IPS-15b (cell line): ENCODE measurements around the gene LRRIQ3.
A peak's percentile ranks its signal among the peaks of the same experiment; 100 is the strongest.

Experiments
- H3K27me3 ChIP-seq: one replicate; pipeline ENCODE4 v1.6.1; 2013; ENCODE audit warnings: low read length; ENCODE audit not compliant: control insufficient read depth, insufficient read depth
- H3K36me3 ChIP-seq: one replicate; pipeline ENCODE4 v1.6.1; 2013; ENCODE audit warnings: low read length; ENCODE audit not compliant: control insufficient read depth, insufficient read depth
- H3K4me1 ChIP-seq: one replicate; pipeline ENCODE4 v1.6.1; 2013; ENCODE audit warnings: mild to moderate bottlenecking, low read length; ENCODE audit not compliant: control insufficient read depth, insufficient read depth
- H3K4me3 ChIP-seq: one replicate; pipeline ENCODE4 v1.5.1; 2013; ENCODE audit warnings: low read depth, low read length
- H3K9ac ChIP-seq: one replicate; pipeline ENCODE4 v1.6.1; 2013; ENCODE audit warnings: low read depth, mild to moderate bottlenecking, low read length
- H3K9me3 ChIP-seq: one replicate; pipeline ENCODE4 v1.6.1; 2013; ENCODE audit warnings: mild to moderate bottlenecking, low read length; ENCODE audit not compliant: control insufficient read depth, insufficient read depth

Gene LRRIQ3, protein sequence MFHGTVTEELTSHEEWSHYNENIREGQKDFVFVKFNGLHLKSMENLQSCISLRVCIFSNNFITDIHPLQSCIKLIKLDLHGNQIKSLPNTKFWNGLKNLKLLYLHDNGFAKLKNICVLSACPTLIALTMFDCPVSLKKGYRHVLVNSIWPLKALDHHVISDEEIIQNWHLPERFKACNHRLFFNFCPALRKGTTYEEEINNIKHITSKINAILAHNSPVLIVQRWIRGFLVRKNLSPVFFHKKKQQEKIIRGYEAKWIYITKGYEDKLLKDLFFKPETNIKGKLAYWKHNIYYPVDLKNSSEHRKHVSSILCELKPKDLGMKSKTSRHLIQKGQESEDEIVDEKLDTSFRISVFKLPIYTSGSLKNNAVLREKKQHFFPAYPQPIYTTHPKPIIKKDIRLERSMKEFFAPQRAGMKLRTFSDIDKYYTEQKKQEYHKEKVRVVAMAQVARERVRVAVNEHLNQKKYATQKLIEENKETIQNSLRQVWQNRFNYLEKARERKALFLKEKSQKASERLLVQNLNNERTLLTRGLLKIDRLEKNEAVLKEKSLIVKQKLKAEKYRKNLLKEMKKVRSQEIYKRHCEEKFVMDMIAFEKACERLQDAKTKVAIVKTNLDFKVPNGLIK

DNA sequence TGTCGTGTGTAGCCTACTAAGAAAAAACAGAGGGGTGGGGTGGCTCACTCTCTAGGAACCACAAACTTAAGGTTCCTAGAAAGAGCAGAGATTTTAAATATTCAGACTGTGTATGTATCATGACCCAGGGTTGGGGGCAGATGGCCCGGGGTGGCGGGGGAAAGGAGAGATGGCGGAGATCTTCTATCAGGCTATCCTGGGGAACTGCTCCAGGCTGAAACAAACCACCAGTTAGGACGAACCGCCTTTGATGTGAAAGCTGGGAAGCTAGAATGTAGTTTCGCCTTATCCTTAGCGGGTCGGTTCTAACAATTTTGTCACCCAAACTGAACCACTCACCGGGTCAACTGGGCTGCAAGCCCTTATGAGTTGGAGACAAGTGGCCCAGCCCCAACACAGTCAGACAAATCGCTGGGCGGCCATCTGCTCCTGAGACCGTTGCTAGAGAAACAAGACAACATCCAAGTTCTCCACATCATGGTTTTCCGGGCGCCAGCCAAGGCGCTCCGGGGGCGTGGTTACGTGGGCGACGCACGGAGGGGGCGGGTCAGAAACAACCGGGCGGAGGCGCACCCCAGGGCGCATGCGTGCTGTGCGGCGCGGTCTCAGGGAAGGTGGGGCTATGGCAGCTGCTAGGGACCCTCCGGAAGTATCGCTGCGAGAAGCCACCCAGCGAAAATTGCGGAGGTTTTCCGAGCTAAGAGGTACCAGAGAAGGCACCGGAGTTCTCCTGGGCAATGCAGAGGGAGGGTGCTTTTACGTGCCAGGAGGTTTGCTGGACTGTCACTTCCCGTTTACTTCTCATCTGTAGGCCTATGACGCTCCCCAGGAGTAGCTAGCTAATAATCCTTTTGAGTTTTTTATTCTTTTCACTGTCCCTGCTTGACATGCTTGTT, at the start of gene LRRIQ3, which contains the start of gene FPGT:
TSS of gene LRRIQ3 (minus strand) at position 520 of the 896 bp plus-strand sequence. CDS start 14,492 bp downstream, outside the sequence.
TSS of gene FPGT (plus strand) at position 586 of the 896 bp plus-strand sequence. CDS start at position 623, 37 bp downstream.
- Histone ChIP-seq H3K27me3 (no peaks in the 10 kb centered on the region), H3K9ac (peak within 1 kb of the TSS; percentile 65)

DNA sequence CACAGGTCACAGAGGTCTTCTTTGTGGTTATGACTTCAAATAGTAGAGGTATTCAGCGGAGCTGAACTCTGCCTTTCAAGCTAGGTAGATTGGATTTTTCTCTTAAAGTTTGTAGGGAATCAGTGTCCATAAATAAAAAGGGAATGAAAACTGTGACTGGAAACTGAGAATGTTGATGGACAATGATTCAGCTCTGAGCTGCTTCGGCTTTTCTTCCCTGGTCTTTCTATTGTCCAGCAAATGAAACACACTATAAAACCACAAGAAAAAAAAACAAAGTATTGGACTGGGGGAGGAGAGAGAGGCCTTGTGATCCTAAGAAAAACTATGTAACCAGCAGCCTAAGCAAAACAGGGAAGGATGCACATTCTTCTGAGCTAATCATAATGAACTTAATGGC, 48.3 kb upstream of the LRRIQ3 start:
- H3K4me3 ChIP-seq = no peak overlapping the region
- no peaks in the 10 kb centered on the region for H3K9me3 ChIP-seq
- H3K9ac ChIP-seq = no peak overlapping the region
- peaks cover 10% of the 10 kb centered on the region for H3K4me1 ChIP-seq
- peaks cover 35% of the 10 kb centered on the region for H3K27me3 ChIP-seq
- no peaks in the 10 kb centered on the region for H3K36me3 ChIP-seq

More for the DNA sequence above, at the start of gene LRRIQ3, which contains the start of gene FPGT:
- no peaks in the 10 kb centered on the region for H3K36me3 ChIP-seq
- peak within 1 kb of the TSS; percentile 87 for H3K4me3 ChIP-seq
- H3K4me1 ChIP-seq = no peaks in the 10 kb centered on the region
- no peaks in the 10 kb centered on the region for H3K9me3 ChIP-seq

DNA sequence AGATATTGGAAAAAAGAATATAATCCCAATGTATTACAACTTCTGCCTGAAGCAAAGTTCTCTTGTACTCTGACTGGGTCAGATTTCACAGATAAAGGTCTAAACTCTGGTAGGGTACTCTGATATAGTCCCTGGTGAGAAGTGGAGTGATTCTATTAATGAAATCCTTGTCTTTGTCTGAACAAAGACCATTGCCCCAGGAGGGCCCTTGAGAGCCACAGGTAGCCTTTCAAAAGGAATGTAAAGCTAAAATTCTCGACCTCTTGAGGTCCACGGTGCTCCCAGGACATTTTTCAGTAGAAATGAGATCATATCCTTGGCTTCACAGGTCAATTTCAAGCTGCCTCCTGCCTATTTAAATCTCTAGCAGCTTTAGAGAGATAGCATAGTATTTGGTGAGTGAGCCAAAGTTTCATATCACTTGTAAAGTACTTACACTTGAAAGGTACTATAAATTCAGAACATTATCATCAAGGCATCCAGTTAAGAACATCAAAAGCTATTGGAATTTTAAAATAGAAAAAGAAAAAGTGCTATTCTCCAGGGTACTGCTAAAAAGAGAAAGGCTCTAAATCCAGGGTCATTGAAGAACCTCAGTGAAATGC, 47.3 kb upstream of the LRRIQ3 start:
- H3K9me3 ChIP-seq = no peaks in the 10 kb centered on the region
- peaks cover 10% of the 10 kb centered on the region for H3K4me1 ChIP-seq
- H3K9ac ChIP-seq = no peak overlapping the region
- no peaks in the 10 kb centered on the region for H3K36me3 ChIP-seq
- peaks cover 35% of the 10 kb centered on the region for H3K27me3 ChIP-seq
- no peak overlapping the region for H3K4me3 ChIP-seq

DNA sequence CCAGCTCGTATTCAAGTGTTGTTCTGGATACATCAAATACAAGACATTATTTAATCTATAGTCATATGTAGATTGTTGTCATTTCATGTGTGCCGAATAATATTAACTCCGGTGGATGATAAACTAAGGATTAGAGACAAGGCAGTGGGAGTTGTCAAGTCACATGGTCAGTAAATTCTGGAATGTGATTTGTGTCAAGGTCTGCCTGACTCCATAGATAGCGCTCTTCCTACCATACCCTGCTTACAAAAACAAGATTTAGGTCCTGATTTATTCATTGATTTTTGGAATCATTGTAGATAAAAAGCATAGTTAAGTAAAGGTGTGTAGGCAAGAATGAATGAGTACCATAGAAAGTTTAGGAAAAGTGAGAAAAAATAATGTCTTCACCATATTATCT, 39.8 kb upstream of the LRRIQ3 start:
- no peaks in the 10 kb centered on the region for H3K27me3 ChIP-seq
- H3K9ac ChIP-seq = no peak overlapping the region
- no peak overlapping the region for H3K4me3 ChIP-seq
- no peaks in the 10 kb centered on the region for H3K4me1 ChIP-seq
- no peaks in the 10 kb centered on the region for H3K36me3 ChIP-seq
- H3K9me3 ChIP-seq = no peaks in the 10 kb centered on the region

DNA sequence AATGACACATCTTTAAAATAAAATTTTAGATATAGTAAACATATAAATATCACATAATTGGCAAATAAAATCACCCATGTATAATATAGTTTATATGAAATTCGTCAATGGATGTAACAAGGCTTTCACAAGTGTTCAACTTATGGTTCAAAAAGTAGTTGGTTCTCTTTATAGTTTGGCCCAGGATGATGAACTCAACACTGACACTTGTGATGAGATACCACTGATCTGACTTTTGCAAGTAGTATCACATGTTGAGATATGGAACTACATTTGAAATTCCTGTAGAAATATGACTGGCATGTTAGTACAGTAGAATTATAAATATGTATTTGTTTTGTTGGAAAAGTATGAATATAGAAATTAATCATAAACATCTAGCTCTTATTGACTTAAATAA, 39.1 kb upstream of the LRRIQ3 start:
- no peaks in the 10 kb centered on the region for H3K9me3 ChIP-seq
- H3K36me3 ChIP-seq = no peaks in the 10 kb centered on the region
- no peak overlapping the region for H3K4me3 ChIP-seq
- no peak overlapping the region for H3K9ac ChIP-seq
- no peaks in the 10 kb centered on the region for H3K27me3 ChIP-seq
- no peaks in the 10 kb centered on the region for H3K4me1 ChIP-seq

DNA sequence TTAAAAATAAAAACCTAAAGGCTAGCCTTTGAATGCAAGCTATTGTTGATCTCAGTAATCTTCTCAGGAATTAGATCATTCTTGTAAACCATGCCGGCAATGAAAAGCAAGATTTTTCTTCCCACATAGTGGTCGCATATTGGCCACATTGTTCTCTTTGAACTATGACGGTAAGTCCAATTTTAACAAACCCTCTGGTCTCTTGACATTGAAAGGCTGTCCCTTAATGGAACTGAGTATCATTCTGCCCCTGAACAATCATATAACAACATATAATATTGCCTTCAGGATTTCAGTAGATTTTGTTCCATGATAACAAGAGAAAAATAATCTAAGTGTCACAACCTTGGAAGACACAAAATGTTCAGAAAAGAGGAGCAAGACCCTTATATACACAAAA, 38.5 kb upstream of the LRRIQ3 start:
- H3K36me3 ChIP-seq = no peaks in the 10 kb centered on the region
- no peaks in the 10 kb centered on the region for H3K9me3 ChIP-seq
- no peaks in the 10 kb centered on the region for H3K27me3 ChIP-seq
- no peak overlapping the region for H3K4me3 ChIP-seq
- H3K4me1 ChIP-seq = no peaks in the 10 kb centered on the region
- no peak overlapping the region for H3K9ac ChIP-seq

DNA sequence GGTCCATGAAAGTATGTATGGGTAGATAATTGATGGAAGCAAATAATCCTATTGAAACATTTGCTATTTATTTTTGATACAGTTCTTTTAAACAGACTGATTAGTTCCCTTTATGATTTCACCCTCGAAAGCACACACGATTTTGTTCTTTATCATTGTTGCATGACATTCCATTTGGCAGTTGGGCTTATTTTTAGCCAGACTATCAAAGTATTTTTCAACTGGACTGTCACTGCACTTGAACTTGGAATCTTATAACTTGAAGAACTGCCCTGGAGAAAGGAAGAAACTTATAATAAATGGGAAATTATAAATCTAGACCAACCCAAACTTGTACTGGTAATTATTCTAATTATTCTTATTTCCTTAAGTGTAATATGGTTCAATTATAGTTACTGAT, 37.2 kb upstream of the LRRIQ3 start, which contains the start of gene TNNI3K:
TSS of gene TNNI3K (plus strand) at position 235 of the 400 bp plus-strand sequence. CDS start at position 300, 65 bp downstream.
- no peaks in the 10 kb centered on the region for H3K4me1 ChIP-seq
- no peak within 1 kb of the TSS for H3K9ac ChIP-seq
- no peaks in the 10 kb centered on the region for H3K36me3 ChIP-seq

DNA sequence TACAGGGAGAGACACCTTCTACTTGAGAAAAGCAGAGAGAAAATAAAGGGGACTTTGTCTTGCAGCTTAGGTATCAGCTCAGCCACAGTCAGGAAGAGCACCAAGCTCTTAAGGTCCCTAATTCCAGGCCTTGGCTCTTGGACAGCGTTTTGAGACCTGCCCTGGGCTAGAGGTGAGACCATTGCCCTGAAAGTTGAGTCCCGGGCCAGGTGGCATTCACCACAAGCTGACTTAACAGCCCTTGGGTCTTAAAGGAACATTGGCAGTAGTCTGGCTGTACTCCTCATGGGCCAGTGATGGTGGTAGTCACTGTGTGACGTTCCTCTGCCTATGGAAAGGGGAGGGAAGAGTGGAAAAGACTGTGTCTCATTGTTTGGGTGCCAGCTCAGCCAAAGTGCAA, 25.5 kb upstream of the LRRIQ3 start:
- Histone ChIP-seq H3K4me1 (no peaks in the 10 kb centered on the region), H3K36me3 (no peaks in the 10 kb centered on the region), H3K9ac (no peak overlapping the region)

More for the DNA sequence above, 37.2 kb upstream of the LRRIQ3 start, which contains the start of gene TNNI3K:
- H3K4me3 ChIP-seq = no peak within 1 kb of the TSS
- H3K27me3 ChIP-seq = no peaks in the 10 kb centered on the region
- no peaks in the 10 kb centered on the region for H3K9me3 ChIP-seq

DNA sequence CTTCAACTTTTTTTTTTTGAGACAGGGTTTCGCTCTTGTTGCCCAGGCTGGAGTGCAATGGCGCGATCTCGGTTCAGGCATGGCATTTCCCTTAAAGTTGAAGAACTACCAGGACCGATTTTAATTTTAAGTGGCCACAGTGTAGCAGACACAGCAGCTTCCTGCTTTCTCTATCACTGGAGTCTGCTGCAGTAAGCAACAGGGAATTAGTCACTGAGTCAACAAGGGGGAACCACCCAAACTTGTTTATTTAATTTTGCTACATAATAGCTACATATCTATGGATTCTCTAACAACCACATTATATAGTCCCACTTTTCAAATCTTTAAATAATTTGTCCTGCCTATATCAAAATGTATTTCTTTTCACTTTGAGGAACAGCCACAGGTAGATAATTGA, 24.7 kb upstream of the LRRIQ3 start:
- Histone ChIP-seq H3K27me3 (no peaks in the 10 kb centered on the region), H3K4me1 (no peaks in the 10 kb centered on the region), H3K9me3 (no peaks in the 10 kb centered on the region), H3K9ac (no peak overlapping the region), H3K36me3 (no peaks in the 10 kb centered on the region), H3K4me3 (no peak overlapping the region)

More for the DNA sequence above, 25.5 kb upstream of the LRRIQ3 start:
- no peaks in the 10 kb centered on the region for H3K9me3 ChIP-seq
- H3K4me3 ChIP-seq = no peak overlapping the region
- H3K27me3 ChIP-seq = no peaks in the 10 kb centered on the region

DNA sequence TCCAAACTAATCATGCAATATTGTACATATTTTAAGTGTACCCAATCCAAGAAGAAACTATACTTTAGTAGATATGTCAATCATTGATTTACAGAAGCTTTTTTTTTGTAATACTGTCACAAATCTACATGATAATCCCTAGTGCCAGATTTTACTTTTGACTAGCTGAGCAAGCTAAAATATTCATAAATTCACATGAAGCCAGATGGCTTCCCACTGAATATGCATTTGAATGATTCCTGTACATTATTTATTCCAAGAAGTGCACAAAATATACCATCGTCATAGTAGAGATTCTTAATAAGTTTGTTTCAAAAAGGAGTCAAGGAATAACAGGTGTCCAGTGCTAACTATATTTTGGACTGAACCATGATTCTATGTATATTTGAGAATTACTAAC, 17.3 kb upstream of the LRRIQ3 start:
- Histone ChIP-seq H3K4me3 (no peak overlapping the region), H3K27me3 (no peaks in the 10 kb centered on the region), H3K36me3 (no peaks in the 10 kb centered on the region), H3K9ac (no peak overlapping the region), H3K4me1 (no peaks in the 10 kb centered on the region), H3K9me3 (no peaks in the 10 kb centered on the region)

DNA sequence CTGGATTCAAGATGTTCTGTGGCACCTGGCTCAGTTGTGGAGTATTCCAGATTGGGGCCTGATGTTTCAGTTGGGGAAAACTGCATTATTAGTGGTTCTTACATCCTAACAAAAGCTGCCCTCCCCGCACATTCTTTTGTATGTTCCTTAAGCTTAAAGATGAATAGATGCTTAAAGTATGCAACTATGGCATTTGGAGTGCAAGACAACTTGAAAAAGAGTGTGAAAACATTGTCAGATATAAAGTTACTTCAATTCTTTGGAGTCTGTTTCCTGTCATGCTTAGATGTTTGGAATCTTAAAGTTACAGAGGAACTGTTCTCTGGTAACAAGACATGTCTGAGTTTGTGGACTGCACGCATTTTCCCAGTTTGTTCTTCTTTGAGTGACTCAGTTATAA, 7.3 kb upstream of the LRRIQ3 start:
- Histone ChIP-seq H3K27me3 (no peaks in the 10 kb centered on the region), H3K4me3 (no peak overlapping the region), H3K9ac (no peak overlapping the region), H3K4me1 (no peaks in the 10 kb centered on the region), H3K9me3 (no peaks in the 10 kb centered on the region), H3K36me3 (no peaks in the 10 kb centered on the region)
